GM23338 (cell line): ENCODE measurements around the gene CHCHD6. TPM values are rescaled to one million over a fixed set of nuclear protein-coding genes. Genes with fewer than 3 reads are reported as not detected.

Experiments used
- ATAC-seq: fragments of 200-7000 bp; cut with Tn5 transposase; 3 replicates; pipeline ENCODE4 v1.9.1; 2020
- DNase-seq: peaks from one replicate; pipeline ENCODE4 v3.0.0-alpha.2; 2015; ENCODE audit warnings: low spot score
- H2AFZ ChIP-seq: fragments of 200-600 bp; sonication (generic); 2 replicates; pipeline ENCODE4 v1.8.0; 2016; ENCODE audit warnings: antibody characterized with exemption, mild to moderate bottlenecking, moderate library complexity
- H3F3A ChIP-seq: fragments of 200-600 bp; sonication (generic); replicated peaks from 2 replicates; pipeline ENCODE4 v1.8.0; 2017; ENCODE audit warnings: antibody characterized with exemption, mixed run types, low read depth
- H3K27ac ChIP-seq: fragments of 200-600 bp; sonication (generic); 2 replicates; pipeline ENCODE4 v1.6.1; 2016; ENCODE audit warnings: low read depth
- H3K27me3 ChIP-seq: fragments of 200-600 bp; sonication (generic); 2 replicates; pipeline ENCODE4 v1.8.0; 2016; ENCODE audit warnings: mild to moderate bottlenecking, mixed run types, moderate library complexity; ENCODE audit not compliant: insufficient read depth
- H3K36me3 ChIP-seq: fragments of 200-600 bp; sonication (generic); 2 replicates; pipeline ENCODE4 v1.8.0; 2016; ENCODE audit warnings: mild to moderate bottlenecking; ENCODE audit not compliant: insufficient read depth
- H3K4me1 ChIP-seq: fragments of 200-600 bp; sonication (generic); 2 replicates; pipeline ENCODE4 v1.8.0; 2016; ENCODE audit warnings: mild to moderate bottlenecking, moderate library complexity; ENCODE audit not compliant: insufficient read depth
- H3K4me2 ChIP-seq: fragments of 200-600 bp; sonication (generic); 2 replicates; pipeline ENCODE4 v1.7.1; 2017; ENCODE audit warnings: mixed run types
- H3K4me3 ChIP-seq: fragments of 200-600 bp; sonication (generic); 2 replicates; pipeline ENCODE4 v1.6.1; 2016; ENCODE audit warnings: mixed run types
- H3K79me2 ChIP-seq: fragments of 200-600 bp; sonication (generic); replicated peaks from 2 replicates; pipeline ENCODE4 v1.8.0; 2017; ENCODE audit warnings: mild to moderate bottlenecking; ENCODE audit not compliant: insufficient read depth
- H3K9me2 ChIP-seq: fragments of 200-600 bp; sonication (generic); 2 replicates; pipeline ENCODE4 v1.8.0; 2017; ENCODE audit not compliant: insufficient read depth
- H4K20me1 ChIP-seq: fragments of 200-600 bp; sonication (generic); replicated peaks from 2 replicates; pipeline ENCODE4 v1.8.0; 2017; ENCODE audit warnings: mild to moderate bottlenecking; ENCODE audit not compliant: insufficient read depth
- H3K27ac Mint-ChIP-seq: 2 replicates; pipeline ENCODE4 v1.8.0; 2020; ENCODE audit warnings: inconsistent platforms, mild to moderate bottlenecking, moderate library complexity, mixed read lengths
- H3K27me3 Mint-ChIP-seq: 3 replicates; pipeline ENCODE4 v1.8.0; 2022; ENCODE audit warnings: low read depth, mild to moderate bottlenecking, moderate library complexity, mixed read lengths, inconsistent platforms; ENCODE audit not compliant: insufficient read depth, poor library complexity
- H3K36me3 Mint-ChIP-seq: 3 replicates; pipeline ENCODE4 v1.8.0; 2021; ENCODE audit warnings: low read depth, mild to moderate bottlenecking, inconsistent platforms, moderate library complexity, mixed read lengths
- H3K4me1 Mint-ChIP-seq: 3 replicates; pipeline ENCODE4 v1.8.0; 2020; ENCODE audit warnings: mild to moderate bottlenecking, inconsistent platforms, mixed read lengths
- H3K4me3 Mint-ChIP-seq: 3 replicates; pipeline ENCODE4 v1.8.0; 2021; ENCODE audit warnings: moderate library complexity, mild to moderate bottlenecking, inconsistent platforms, mixed read lengths
- H3K9me3 Mint-ChIP-seq: 3 replicates; pipeline ENCODE4 v1.8.0; 2020; ENCODE audit warnings: moderate library complexity, mild to moderate bottlenecking, inconsistent platforms, mixed read lengths
- CREB1 ChIP-seq: fragments of 250-450 bp; sonication (Bioruptor Pico); IDR thresholded peaks from 2 replicates; pipeline ENCODE4 v1.5.0; 2020; ENCODE audit warnings: low read depth, mild to moderate bottlenecking, moderate library complexity
- EZH2 ChIP-seq: fragments of 200-600 bp; sonication (generic); IDR thresholded peaks from one replicate; pipeline ENCODE4 v1.8.0; 2017; ENCODE audit warnings: antibody characterized with exemption, mild to moderate bottlenecking, low read depth; ENCODE audit not compliant: unreplicated experiment
- EZH2phosphoT487 ChIP-seq: fragments of 200-600 bp; sonication (generic); IDR thresholded peaks from one replicate; pipeline ENCODE4 v1.8.1; 2018; ENCODE audit warnings: antibody characterized with exemption; ENCODE audit not compliant: unreplicated experiment
- JUNB ChIP-seq: IDR thresholded peaks from one replicate; pipeline ENCODE4 v1.6.1; 2016; ENCODE audit warnings: antibody characterized with exemption; ENCODE audit not compliant: unreplicated experiment
- NANOG ChIP-seq: IDR thresholded peaks from 2 replicates; pipeline ENCODE4 v1.6.1; 2016; ENCODE audit warnings: antibody characterized with exemption, borderline replicate concordance
- POLR2AphosphoS5 ChIP-seq: IDR thresholded peaks from 2 replicates; pipeline ENCODE4 v1.6.1; 2016; ENCODE audit warnings: antibody characterized with exemption, low read depth
- STAT1 ChIP-seq: IDR thresholded peaks from one replicate; pipeline ENCODE4 v1.6.1; 2016; ENCODE audit warnings: antibody characterized with exemption; ENCODE audit not compliant: unreplicated experiment
- ZNF114 ChIP-seq: fragments of 250-450 bp; sonication (Bioruptor Pico); IDR thresholded peaks from 2 replicates; pipeline ENCODE4 v1.5.0; 2020; ENCODE audit warnings: mild to moderate bottlenecking, moderate library complexity
- ZNF331 ChIP-seq: fragments of 250-450 bp; sonication (Bioruptor Pico); IDR thresholded peaks from 2 replicates; pipeline ENCODE4 v1.5.0; 2020; ENCODE audit warnings: low read depth, mild to moderate bottlenecking, moderate library complexity
- polyA plus RNA-seq: library from polyadenylated mRNA; unstranded; fragments of >200 nt; fragmentation: Nextera tagmentation; extraction: Ambion mirVana; gene quantifications from 2 replicates; pipeline ENCODE4 v1.2.1, GENCODE V29; 2016
- total RNA-seq: library from RNA; depleted of rRNA; stranded (reverse); fragments of >200 nt; shearing (Covaris generic); gene quantifications from 2 replicates; pipeline ENCODE4 v1.2.3, GENCODE V29; 2014
- TF ChIP-seq, protein P1 (sequence below): fragments of 250-450 bp; sonication (Bioruptor Pico); IDR thresholded peaks from 2 replicates; pipeline ENCODE4 v1.5.0; 2020; ENCODE audit warnings: mild to moderate bottlenecking, moderate library complexity
- TF ChIP-seq, protein P2 (sequence below): IDR thresholded peaks from one replicate; pipeline ENCODE4 v1.6.1; 2018; ENCODE audit warnings: antibody characterized with exemption; ENCODE audit not compliant: unreplicated experiment
- TF ChIP-seq, protein P3 (sequence below), 2 experiments: fragments of 200-600 bp in 1 of 2; sonication (generic) in 1 of 2; conservative IDR thresholded peaks; 2 replicates each; pipeline versions ENCODE4 v1.5.1 to v1.6.1; 2016 to 2017; ENCODE audit warnings: antibody characterized with exemption in 2 of 2, low read depth in 2 of 2, mild to moderate bottlenecking in 2 of 2, moderate library complexity in 1 of 2
- TF ChIP-seq, protein P4 (sequence below): IDR thresholded peaks from 2 replicates; pipeline ENCODE4 v1.6.1; 2016; ENCODE audit warnings: antibody characterized with exemption

CHCHD6 gene
- total and polyA plus RNA-seq, 2 experiments from 2014 or later = 28.8 to 43.0 TPM

DNA sequence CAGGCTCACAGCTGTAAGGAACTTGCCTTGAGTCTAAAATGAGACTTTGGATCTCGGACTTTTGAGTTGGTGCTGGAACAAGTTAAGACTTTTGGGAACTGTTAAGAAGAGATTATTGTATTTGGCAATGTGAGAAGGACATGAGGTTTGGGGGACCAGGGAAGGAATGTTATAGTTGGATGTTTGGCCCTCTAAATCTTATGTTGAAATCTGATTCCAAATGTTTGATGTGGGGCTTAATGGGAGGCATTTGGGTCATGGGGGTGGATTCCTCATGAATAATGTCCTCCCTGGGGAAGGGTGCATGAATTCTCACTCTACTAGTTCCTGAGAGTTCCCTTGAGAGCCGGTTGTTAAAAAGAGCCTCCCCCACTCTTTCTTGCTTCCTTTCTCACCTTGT is 18.5 kb upstream of the CHCHD6 start:
- Mint-ChIP-seq H3K4me3 (no peak overlapping the region), H3K4me1 (peaks cover 23% of the 10 kb centered on the region), H3K27ac (no peak overlapping the region), H3K27me3 (peaks cover 2% of the 10 kb centered on the region), H3K36me3 (no peaks in the 10 kb centered on the region), H3K9me3 (no peaks in the 10 kb centered on the region)
- Histone ChIP-seq H3K4me1 (no peaks in the 10 kb centered on the region; the same call in 1 of the 2 replicates), H3K36me3 (no peaks in the 10 kb centered on the region), H3K27ac (no peak overlapping the region), H4K20me1 (no peaks in the 10 kb centered on the region), H3F3A (no peaks in the 10 kb centered on the region), H2AFZ (no peak overlapping the region; the same call in 1 of the 2 replicates), H3K79me2 (no peaks in the 10 kb centered on the region), H3K9me2 (no peaks in the 10 kb centered on the region), H3K27me3 (peaks cover 2% of the 10 kb centered on the region; the same call in 1 of the 2 replicates), H3K4me2 (no peak overlapping the region), H3K4me3 (no peak overlapping the region)
- no peak for TF ChIP-seq JUNB
- TF ChIP-seq, protein P1, sequence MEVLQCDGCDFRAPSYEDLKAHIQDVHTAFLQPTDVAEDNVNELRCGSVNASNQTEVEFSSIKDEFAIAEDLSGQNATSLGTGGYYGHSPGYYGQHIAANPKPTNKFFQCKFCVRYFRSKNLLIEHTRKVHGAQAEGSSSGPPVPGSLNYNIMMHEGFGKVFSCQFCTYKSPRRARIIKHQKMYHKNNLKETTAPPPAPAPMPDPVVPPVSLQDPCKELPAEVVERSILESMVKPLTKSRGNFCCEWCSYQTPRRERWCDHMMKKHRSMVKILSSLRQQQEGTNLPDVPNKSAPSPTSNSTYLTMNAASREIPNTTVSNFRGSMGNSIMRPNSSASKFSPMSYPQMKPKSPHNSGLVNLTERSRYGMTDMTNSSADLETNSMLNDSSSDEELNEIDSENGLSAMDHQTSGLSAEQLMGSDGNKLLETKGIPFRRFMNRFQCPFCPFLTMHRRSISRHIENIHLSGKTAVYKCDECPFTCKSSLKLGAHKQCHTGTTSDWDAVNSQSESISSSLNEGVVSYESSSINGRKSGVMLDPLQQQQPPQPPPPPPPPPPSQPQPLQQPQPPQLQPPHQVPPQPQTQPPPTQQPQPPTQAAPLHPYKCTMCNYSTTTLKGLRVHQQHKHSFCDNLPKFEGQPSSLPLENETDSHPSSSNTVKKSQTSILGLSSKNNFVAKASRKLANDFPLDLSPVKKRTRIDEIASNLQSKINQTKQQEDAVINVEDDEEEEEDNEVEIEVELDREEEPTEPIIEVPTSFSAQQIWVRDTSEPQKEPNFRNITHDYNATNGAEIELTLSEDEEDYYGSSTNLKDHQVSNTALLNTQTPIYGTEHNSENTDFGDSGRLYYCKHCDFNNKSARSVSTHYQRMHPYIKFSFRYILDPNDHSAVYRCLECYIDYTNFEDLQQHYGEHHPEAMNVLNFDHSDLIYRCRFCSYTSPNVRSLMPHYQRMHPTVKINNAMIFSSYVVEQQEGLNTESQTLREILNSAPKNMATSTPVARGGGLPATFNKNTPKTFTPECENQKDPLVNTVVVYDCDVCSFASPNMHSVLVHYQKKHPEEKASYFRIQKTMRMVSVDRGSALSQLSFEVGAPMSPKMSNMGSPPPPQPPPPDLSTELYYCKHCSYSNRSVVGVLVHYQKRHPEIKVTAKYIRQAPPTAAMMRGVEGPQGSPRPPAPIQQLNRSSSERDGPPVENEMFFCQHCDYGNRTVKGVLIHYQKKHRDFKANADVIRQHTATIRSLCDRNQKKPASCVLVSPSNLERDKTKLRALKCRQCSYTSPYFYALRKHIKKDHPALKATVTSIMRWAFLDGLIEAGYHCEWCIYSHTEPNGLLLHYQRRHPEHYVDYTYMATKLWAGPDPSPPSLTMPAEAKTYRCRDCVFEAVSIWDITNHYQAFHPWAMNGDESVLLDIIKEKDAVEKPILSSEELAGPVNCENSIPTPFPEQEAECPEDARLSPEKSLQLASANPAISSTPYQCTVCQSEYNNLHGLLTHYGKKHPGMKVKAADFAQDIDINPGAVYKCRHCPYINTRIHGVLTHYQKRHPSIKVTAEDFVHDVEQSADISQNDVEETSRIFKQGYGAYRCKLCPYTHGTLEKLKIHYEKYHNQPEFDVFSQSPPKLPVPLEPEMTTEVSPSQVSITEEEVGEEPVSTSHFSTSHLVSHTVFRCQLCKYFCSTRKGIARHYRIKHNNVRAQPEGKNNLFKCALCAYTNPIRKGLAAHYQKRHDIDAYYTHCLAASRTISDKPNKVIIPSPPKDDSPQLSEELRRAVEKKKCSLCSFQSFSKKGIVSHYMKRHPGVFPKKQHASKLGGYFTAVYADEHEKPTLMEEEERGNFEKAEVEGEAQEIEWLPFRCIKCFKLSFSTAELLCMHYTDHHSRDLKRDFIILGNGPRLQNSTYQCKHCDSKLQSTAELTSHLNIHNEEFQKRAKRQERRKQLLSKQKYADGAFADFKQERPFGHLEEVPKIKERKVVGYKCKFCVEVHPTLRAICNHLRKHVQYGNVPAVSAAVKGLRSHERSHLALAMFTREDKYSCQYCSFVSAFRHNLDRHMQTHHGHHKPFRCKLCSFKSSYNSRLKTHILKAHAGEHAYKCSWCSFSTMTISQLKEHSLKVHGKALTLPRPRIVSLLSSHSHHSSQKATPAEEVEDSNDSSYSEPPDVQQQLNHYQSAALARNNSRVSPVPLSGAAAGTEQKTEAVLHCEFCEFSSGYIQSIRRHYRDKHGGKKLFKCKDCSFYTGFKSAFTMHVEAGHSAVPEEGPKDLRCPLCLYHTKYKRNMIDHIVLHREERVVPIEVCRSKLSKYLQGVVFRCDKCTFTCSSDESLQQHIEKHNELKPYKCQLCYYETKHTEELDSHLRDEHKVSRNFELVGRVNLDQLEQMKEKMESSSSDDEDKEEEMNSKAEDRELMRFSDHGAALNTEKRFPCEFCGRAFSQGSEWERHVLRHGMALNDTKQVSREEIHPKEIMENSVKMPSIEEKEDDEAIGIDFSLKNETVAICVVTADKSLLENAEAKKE (CRISPR knock-in tag) = no peak
- TF ChIP-seq CREB1 (CRISPR knock-in tag) = no peak
- TF ChIP-seq, protein P2, sequence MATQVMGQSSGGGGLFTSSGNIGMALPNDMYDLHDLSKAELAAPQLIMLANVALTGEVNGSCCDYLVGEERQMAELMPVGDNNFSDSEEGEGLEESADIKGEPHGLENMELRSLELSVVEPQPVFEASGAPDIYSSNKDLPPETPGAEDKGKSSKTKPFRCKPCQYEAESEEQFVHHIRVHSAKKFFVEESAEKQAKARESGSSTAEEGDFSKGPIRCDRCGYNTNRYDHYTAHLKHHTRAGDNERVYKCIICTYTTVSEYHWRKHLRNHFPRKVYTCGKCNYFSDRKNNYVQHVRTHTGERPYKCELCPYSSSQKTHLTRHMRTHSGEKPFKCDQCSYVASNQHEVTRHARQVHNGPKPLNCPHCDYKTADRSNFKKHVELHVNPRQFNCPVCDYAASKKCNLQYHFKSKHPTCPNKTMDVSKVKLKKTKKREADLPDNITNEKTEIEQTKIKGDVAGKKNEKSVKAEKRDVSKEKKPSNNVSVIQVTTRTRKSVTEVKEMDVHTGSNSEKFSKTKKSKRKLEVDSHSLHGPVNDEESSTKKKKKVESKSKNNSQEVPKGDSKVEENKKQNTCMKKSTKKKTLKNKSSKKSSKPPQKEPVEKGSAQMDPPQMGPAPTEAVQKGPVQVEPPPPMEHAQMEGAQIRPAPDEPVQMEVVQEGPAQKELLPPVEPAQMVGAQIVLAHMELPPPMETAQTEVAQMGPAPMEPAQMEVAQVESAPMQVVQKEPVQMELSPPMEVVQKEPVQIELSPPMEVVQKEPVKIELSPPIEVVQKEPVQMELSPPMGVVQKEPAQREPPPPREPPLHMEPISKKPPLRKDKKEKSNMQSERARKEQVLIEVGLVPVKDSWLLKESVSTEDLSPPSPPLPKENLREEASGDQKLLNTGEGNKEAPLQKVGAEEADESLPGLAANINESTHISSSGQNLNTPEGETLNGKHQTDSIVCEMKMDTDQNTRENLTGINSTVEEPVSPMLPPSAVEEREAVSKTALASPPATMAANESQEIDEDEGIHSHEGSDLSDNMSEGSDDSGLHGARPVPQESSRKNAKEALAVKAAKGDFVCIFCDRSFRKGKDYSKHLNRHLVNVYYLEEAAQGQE = no peak
- no peak for TF ChIP-seq EZH2
- no peak for TF ChIP-seq NANOG
- no peak for TF ChIP-seq ZNF114 (CRISPR knock-in tag)
- TF ChIP-seq STAT1 = no peak
- TF ChIP-seq EZH2phosphoT487 = no peak
- TF ChIP-seq, protein P3, sequence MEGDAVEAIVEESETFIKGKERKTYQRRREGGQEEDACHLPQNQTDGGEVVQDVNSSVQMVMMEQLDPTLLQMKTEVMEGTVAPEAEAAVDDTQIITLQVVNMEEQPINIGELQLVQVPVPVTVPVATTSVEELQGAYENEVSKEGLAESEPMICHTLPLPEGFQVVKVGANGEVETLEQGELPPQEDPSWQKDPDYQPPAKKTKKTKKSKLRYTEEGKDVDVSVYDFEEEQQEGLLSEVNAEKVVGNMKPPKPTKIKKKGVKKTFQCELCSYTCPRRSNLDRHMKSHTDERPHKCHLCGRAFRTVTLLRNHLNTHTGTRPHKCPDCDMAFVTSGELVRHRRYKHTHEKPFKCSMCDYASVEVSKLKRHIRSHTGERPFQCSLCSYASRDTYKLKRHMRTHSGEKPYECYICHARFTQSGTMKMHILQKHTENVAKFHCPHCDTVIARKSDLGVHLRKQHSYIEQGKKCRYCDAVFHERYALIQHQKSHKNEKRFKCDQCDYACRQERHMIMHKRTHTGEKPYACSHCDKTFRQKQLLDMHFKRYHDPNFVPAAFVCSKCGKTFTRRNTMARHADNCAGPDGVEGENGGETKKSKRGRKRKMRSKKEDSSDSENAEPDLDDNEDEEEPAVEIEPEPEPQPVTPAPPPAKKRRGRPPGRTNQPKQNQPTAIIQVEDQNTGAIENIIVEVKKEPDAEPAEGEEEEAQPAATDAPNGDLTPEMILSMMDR (conservative IDR thresholded peaks at IDR 0.05; ENCODE audit: low read depth in 2 of 2) = no peak
- no peak for TF ChIP-seq POLR2AphosphoS5
- TF ChIP-seq, protein P4, sequence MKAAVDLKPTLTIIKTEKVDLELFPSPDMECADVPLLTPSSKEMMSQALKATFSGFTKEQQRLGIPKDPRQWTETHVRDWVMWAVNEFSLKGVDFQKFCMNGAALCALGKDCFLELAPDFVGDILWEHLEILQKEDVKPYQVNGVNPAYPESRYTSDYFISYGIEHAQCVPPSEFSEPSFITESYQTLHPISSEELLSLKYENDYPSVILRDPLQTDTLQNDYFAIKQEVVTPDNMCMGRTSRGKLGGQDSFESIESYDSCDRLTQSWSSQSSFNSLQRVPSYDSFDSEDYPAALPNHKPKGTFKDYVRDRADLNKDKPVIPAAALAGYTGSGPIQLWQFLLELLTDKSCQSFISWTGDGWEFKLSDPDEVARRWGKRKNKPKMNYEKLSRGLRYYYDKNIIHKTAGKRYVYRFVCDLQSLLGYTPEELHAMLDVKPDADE = no peak
- TF ChIP-seq ZNF331 (CRISPR knock-in tag) = no peak
- DNase-seq (no peak), ATAC-seq (no peak)
